B cell (primary cell): Measurements from ENCODE around the gene SKIDA1. TPM values are rescaled to one million over a fixed set of nuclear protein-coding genes. Genes with fewer than 3 reads are reported as not detected.
A peak's percentile ranks its signal among the peaks of the same experiment; 100 is the strongest.
"Not testable (repeated sequence)": the region's sequence is repeated elsewhere in the genome, so short reads cannot be mapped to it uniquely, and the experiment has no call there.

ENCODE experiments used
- ATAC-seq: fragments of 200-7000 bp; cut with Tn5 transposase; one replicate; pipeline ENCODE4 v1.10.0; 2021; ENCODE audit warnings: low read depth, mild to moderate bottlenecking, moderate number of reproducible peaks, moderate library complexity
- CTCF ChIA-PET: fragments of 350-600 bp; sonication (Branson Sonifier 250); formaldehyde crosslinking; loops from one replicate; lab custom pipeline; 2021; ENCODE audit warnings: antibody characterized with exemption, inconsistent platforms; lab: Charles Lee
- POLR2A ChIA-PET: fragments of 350-600 bp; sonication (Branson Sonifier 250); formaldehyde crosslinking; loops from one replicate; lab custom pipeline; 2021; ENCODE audit warnings: antibody characterized with exemption; lab: Charles Lee
- DNase-seq: peaks from one replicate; pipeline ENCODE4 v3.0.0; 2013
- H2AFZ ChIP-seq: 2 replicates; pipeline ENCODE4 v1.6.1; 2012; ENCODE audit warnings: mild to moderate bottlenecking, low read depth, low read length; ENCODE audit not compliant: insufficient read depth, poor library complexity, severe bottlenecking
- H3K27ac ChIP-seq, 2 donors: 1 replicate in 1 of 2; 2 replicates in 1 of 2; pipeline ENCODE4 v1.5.1; 2012 to 2013; ENCODE audit warnings: low read length in 2 of 2, mild to moderate bottlenecking in 2 of 2, moderate library complexity in 1 of 2
- H3K27me3 ChIP-seq, 4 experiments: fragments of 200-600 bp in 1 of 4; sonication (generic) in 1 of 4; replicated peaks in 1 of 4; 1 replicate in 2 of 4; 2 replicates in 2 of 4; pipeline versions ENCODE4 v1.6.1 to v1.7.0; 2013 to 2016; ENCODE audit warnings: low read length in 3 of 4, mild to moderate bottlenecking in 2 of 4, mixed read lengths in 1 of 4, moderate library complexity in 1 of 4; ENCODE audit not compliant: insufficient read depth in 4 of 4, control insufficient read depth in 3 of 4; ENCODE audit errors: control extremely low read depth in 1 of 4
- H3K36me3 ChIP-seq, 2 experiments: replicated peaks in 1 of 2; 1 replicate in 1 of 2; 2 replicates in 1 of 2; pipeline versions ENCODE4 v1.6.1 to v1.7.1; 2013; ENCODE audit warnings: low read length in 1 of 2; ENCODE audit not compliant: insufficient read depth in 2 of 2, control insufficient read depth in 1 of 2; ENCODE audit errors: control extremely low read depth in 1 of 2, extremely low read depth in 1 of 2
- H3K4me1 ChIP-seq, 2 donors: fragments of 200-600 bp in 1 of 2; sonication (generic) in 1 of 2; 1 replicate in 1 of 2; 2 replicates in 1 of 2; pipeline versions ENCODE4 v1.5.1 to v1.6.1; 2013 to 2017; ENCODE audit warnings: low read length in 2 of 2; ENCODE audit not compliant: control insufficient read depth in 2 of 2, insufficient read depth in 2 of 2
- H3K4me2 ChIP-seq: replicated peaks from 2 replicates; pipeline ENCODE3; 2012; ENCODE audit warnings: mild to moderate bottlenecking, low read depth, low read length; ENCODE audit not compliant: poor library complexity, severe bottlenecking
- H3K4me3 ChIP-seq, 5 experiments: fragments of 200-600 bp in 1 of 5; sonication (generic) in 1 of 5; 1 replicate in 3 of 5; 2 replicates in 2 of 5; pipeline versions ENCODE4 v1.5.1 to v1.7.0; 2011 to 2016; ENCODE audit warnings: low read length in 4 of 5, mild to moderate bottlenecking in 4 of 5, low read depth in 2 of 5, control low read depth in 1 of 5, moderate library complexity in 1 of 5; ENCODE audit not compliant: insufficient read depth in 1 of 5; ENCODE audit errors: control extremely low read depth in 1 of 5, extremely low read depth in 1 of 5
- H3K79me2 ChIP-seq: fragments of 200-600 bp; sonication (generic); one replicate; pipeline ENCODE4 v1.6.0; 2016; ENCODE audit warnings: low read length; ENCODE audit not compliant: control insufficient read depth, insufficient read depth
- H3K9ac ChIP-seq: fragments of 200-600 bp; sonication (generic); 2 replicates; pipeline ENCODE4 v1.6.1; 2017; ENCODE audit warnings: mild to moderate bottlenecking, low read length, moderate library complexity
- H3K9me3 ChIP-seq, 3 donors: one replicate each; pipeline versions ENCODE4 v1.6.1 to v1.7.1; 2013; ENCODE audit warnings: low read length in 2 of 3; ENCODE audit not compliant: control insufficient read depth in 2 of 3, insufficient read depth in 1 of 3; ENCODE audit errors: control extremely low read depth in 1 of 3
- H4K20me1 ChIP-seq: 2 replicates; pipeline ENCODE4 v1.6.0; 2012; ENCODE audit warnings: mild to moderate bottlenecking, low read length; ENCODE audit not compliant: insufficient read depth, control insufficient read depth, poor library complexity, severe bottlenecking
- H3K27ac Mint-ChIP-seq: one replicate; pipeline ENCODE4 v1.8.0; 2021; ENCODE audit warnings: mixed read lengths
- H3K27me3 Mint-ChIP-seq: one replicate; pipeline ENCODE4 v1.8.0; 2021; ENCODE audit warnings: mixed read lengths
- H3K4me1 Mint-ChIP-seq: one replicate; pipeline ENCODE4 v1.8.0; 2021; ENCODE audit warnings: mixed read lengths
- H3K4me3 Mint-ChIP-seq: one replicate; pipeline ENCODE4 v1.8.0; 2021; ENCODE audit warnings: mixed read lengths
- H3K9me3 Mint-ChIP-seq: one replicate; pipeline ENCODE4 v1.8.0; 2022; ENCODE audit warnings: mixed read lengths; ENCODE audit not compliant: insufficient read depth
- CTCF ChIP-seq: fragments of 200-600 bp; IDR thresholded peaks from one replicate; pipeline ENCODE4 v1.8.0; 2022; ENCODE audit warnings: antibody characterized with exemption, mild to moderate bottlenecking
- EZH2 ChIP-seq: IDR thresholded peaks from 2 replicates; pipeline ENCODE4 v1.6.1; 2012; ENCODE audit warnings: borderline replicate concordance, low read depth, mild to moderate bottlenecking, moderate library complexity, low read length; ENCODE audit not compliant: insufficient read depth, poor library complexity, severe bottlenecking
- WGBS: methylation state at CpG from one replicate; pipeline ENCODE4 v1.1.5; 2013; ENCODE audit warnings: missing lambda C conversion rate; ENCODE audit not compliant: insufficient coverage; 5-methylcytosine and 5-hydroxymethylcytosine counted together
- intact Hi-C: fragments of 100-400 bp; cut with micrococcal nuclease; formaldehyde crosslinking; loops from one replicate; pipeline ENCODE4 v1.10.0; 2022
- polyA plus RNA-seq: library from polyadenylated mRNA; depleted of rRNA; stranded (reverse); fragments of >200 nt; gene quantifications from 2 replicates; pipeline ENCODE4 v1.2.3, GENCODE V29; 2012
- total RNA-seq, 2 donors: library from RNA; stranded (reverse); fragments of 120-200 nt in 1 of 2; gene quantifications; 1 replicate in 1 of 2; 2 replicates in 1 of 2; pipeline versions ENCODE4 v1.2.3 to v1.2.4, GENCODE V29; 2013 to 2022

Gene SKIDA1
- total and polyA plus RNA-seq, 2 donors (not counting 1 experiment from before 2014, with no cell fraction given): 0.06 to 0.10 TPM

DNA sequence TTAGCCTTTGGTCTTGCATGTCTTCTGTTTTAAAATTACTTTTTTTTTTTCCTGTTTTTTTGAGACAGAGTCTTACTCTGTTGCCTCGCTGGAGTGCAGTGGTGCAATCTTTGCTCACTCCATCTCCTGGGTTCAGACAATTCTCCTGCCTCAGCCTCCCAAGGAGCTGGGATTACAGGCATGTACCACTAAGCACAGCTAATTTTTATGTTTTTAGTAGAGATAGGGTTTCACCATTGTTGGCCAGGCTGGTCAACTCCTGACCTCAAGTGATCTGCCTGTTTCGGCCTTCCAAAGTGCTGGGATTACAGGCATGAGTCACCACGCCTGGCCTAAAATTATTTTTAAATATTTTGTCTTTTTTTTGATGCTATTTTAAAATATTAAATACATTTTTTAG lies 47.1 kb upstream of the SKIDA1 start:
- Histone ChIP-seq H3K9me3 (peaks cover 0 to 5% (median 0%) of the 10 kb centered on the region in 3 donors), H3K27me3 (no peaks in the 10 kb centered on the region), H3K27ac (no peak overlapping the region), H3K36me3 (no peaks in the 10 kb centered on the region), H3K9ac (no peak overlapping the region), H3K4me3 (no peak overlapping the region), H3K4me2 (no peak overlapping the region), H3K4me1 (peaks cover 3 to 11% of the 10 kb centered on the region in 2 donors), H2AFZ (no peak overlapping the region), H4K20me1 (peaks cover 17% of the 10 kb centered on the region), H3K79me2 (peaks cover 87% of the 10 kb centered on the region)
- no peak for DNase-seq
- Mint-ChIP-seq H3K4me3 (no peak overlapping the region), H3K27ac (no peak overlapping the region), H3K9me3 (no peaks in the 10 kb centered on the region), H3K4me1 (peaks cover 35% of the 10 kb centered on the region), H3K27me3 (no peaks in the 10 kb centered on the region)
- intact Hi-C loops: no loop called here
- no peak for ATAC-seq
- no peak for TF ChIP-seq EZH2
- TF ChIP-seq CTCF: no peak
- no CpG with 5 or more reads among the region's 3 CpGs for WGBS
- ChIA-PET CTCF (no interaction called here), POLR2A (no interaction called here)

DNA sequence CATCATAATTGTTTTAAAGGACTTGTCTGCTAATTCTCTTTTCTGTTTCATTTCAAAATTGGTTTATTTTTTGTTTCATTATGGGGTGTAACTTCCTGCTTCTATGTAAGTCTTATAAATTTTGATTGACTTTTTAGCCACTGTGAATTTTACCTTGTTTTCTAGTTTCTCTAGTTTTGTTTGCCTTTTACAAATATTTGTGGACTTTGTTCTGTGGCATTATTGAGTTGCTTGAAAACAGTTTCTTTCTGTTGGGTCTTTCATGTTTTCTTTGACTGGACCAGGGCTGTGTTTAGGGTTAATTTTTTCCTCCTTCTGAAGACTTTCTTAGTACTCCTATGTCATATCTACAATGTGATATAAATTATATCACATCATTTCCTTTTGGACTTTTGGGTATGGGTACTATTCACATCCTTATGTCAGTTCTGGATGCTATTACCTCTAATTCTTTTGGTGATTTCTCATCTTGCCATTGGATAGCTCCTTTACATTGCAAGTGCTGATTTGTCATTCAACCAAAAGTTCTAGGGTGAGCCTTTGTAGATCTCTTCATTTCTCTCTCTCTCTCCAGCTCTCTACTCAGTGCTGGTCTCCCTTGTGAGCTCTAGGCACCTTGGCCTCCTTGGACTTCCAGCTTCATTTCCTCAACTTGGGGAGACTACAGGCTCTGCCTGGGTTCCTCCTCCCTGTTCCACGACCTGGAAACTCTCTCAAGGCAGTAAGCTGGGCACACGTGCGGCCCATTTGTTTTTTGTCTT lies 45.5 kb upstream of the SKIDA1 start:
- intact Hi-C loops: no loop called here
- Histone ChIP-seq H3K4me1 (peaks cover 3 to 11% of the 10 kb centered on the region in 2 donors), H3K4me2 (no peak overlapping the region), H3K79me2 (peaks cover 87% of the 10 kb centered on the region), H4K20me1 (peaks cover 33% of the 10 kb centered on the region), H3K9me3 (no peaks in the 10 kb centered on the region), H3K4me3 (no peak overlapping the region), H3K27me3 (no peaks in the 10 kb centered on the region), H3K27ac (no peak overlapping the region), H2AFZ (no peak overlapping the region), H3K36me3 (peaks cover 0 to 3% of the 10 kb centered on the region in 2 experiments), H3K9ac (no peak overlapping the region)
- no peak for TF ChIP-seq CTCF
- no peak for TF ChIP-seq EZH2
- Mint-ChIP-seq H3K27me3 (no peaks in the 10 kb centered on the region), H3K9me3 (no peaks in the 10 kb centered on the region), H3K27ac (peak overlapping the region; percentile 42), H3K4me1 (peaks cover 38% of the 10 kb centered on the region), H3K4me3 (peak overlapping the region; percentile 14)
- ChIA-PET CTCF (no interaction called here), POLR2A (no interaction called here)
- no peak for ATAC-seq
- WGBS: no CpG with 5 or more reads among the region's 3 CpGs
- DNase-seq: no peak

- H3K4me1 Mint-ChIP-seq, H3K9me3 Mint-ChIP-seq, H4K20me1 ChIP-seq, H3K27ac Mint-ChIP-seq, POLR2A ChIA-PET, H3K4me3 Mint-ChIP-seq, H3K27me3 Mint-ChIP-seq, CTCF ChIA-PET, H3K4me1 ChIP-seq, H3K9ac ChIP-seq, intact Hi-C loops, ATAC-seq, H3K27me3 ChIP-seq, DNase-seq, H3K4me2 ChIP-seq, H3K4me3 ChIP-seq, H3K27ac ChIP-seq, H3K9me3 ChIP-seq, H2AFZ ChIP-seq: not testable (repeated sequence)
- 94% methylated on average over 4 of the region's 7 CpGs for WGBS
- Histone ChIP-seq H3K79me2 (peaks cover 52% of the 10 kb centered on the region), H3K36me3 (peaks cover 3 to 37% of the 10 kb centered on the region in 2 experiments)
Observed at GRCh38 chr10:21558984-21559383, 33.5 kb upstream of the SKIDA1 start.
